ENCODE measurements around the gene ASXL3. TPM values are rescaled to one million over a fixed set of nuclear protein-coding genes. Genes with fewer than 3 reads are reported as not detected.

ASXL3 gene
- total and polyA plus RNA-seq, 2 donors (not counting 1 experiment from before 2014, with no cell fraction given): 0.02 TPM; not detected in 1

DNA sequence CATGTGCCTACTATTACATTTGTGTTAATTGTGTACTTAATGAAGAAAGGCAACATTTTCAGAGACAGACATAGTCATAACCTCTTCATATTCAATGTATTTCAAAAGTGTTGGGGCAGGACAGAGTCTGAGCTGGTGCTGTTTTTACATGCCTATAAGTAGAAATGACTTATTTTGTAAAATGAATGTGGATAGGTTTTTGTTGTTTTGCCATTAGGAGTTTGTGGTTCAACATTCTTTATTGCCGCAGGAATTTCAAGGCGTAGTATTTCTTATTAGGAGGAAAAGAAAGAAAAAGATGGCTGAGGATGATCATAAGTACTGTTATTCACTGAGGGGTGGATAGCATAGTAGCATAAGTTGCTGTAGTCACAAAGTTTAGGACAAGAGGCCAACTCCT lies 21.2 kb upstream of the ASXL3 start:
- H3K27ac Mint-ChIP-seq: no peak overlapping the region
- H3K4me1 Mint-ChIP-seq: no peaks in the 10 kb centered on the region
- intact Hi-C loops (cut with micrococcal nuclease): no loop called here
- ChIA-PET POLR2A (no interaction called here), CTCF (no interaction called here)
- H3K27me3 Mint-ChIP-seq: no peaks in the 10 kb centered on the region
- DNase-seq: no peak
- H3K4me3 Mint-ChIP-seq: no peak overlapping the region
- TF ChIP-seq EZH2 (IDR thresholded peaks at IDR 0.05; ENCODE audit: borderline replicate concordance, insufficient read depth, low read depth, low read length, poor library complexity, severe bottlenecking) (no peak), CTCF (IDR thresholded peaks at IDR 0.05) (no peak)
- H3K79me2 ChIP-seq (ENCODE audit: control insufficient read depth, insufficient read depth, low read length): no peaks in the 10 kb centered on the region
- H3K27me3 ChIP-seq (replicated peaks in 1 of 4; ENCODE audit: control extremely low read depth in 1 of 4, control insufficient read depth in 3 of 4, insufficient read depth in 4 of 4, low read length in 3 of 4): no peaks in the 10 kb centered on the region
- no peaks in the 10 kb centered on the region for H3K36me3 ChIP-seq (replicated peaks in 1 of 2; ENCODE audit: control extremely low read depth in 1 of 2, control insufficient read depth in 1 of 2, extremely low read depth in 1 of 2, insufficient read depth in 2 of 2, low read length in 1 of 2)
- no peak for ATAC-seq (ENCODE audit: low read depth)
- H3K27ac ChIP-seq (ENCODE audit: low read length in 2 of 2): no peak overlapping the region
- WGBS (ENCODE audit: insufficient coverage): 100% methylated on average over 2 of the region's 2 CpGs
- no peaks in the 10 kb centered on the region for H3K4me1 ChIP-seq (ENCODE audit: control insufficient read depth in 2 of 2, insufficient read depth in 2 of 2, low read length in 2 of 2)
- no peak overlapping the region for H3K9ac ChIP-seq (ENCODE audit: low read length)
- no peak overlapping the region for H2AFZ ChIP-seq (ENCODE audit: insufficient read depth, low read depth, low read length, poor library complexity, severe bottlenecking)
- H3K9me3 ChIP-seq (ENCODE audit: control extremely low read depth in 1 of 3, control insufficient read depth in 2 of 3, insufficient read depth in 1 of 3, low read length in 2 of 3): no peaks in the 10 kb centered on the region
- H3K9me3 Mint-ChIP-seq (ENCODE audit: insufficient read depth): no peaks in the 10 kb centered on the region
- no peak overlapping the region for H3K4me2 ChIP-seq (replicated peaks; ENCODE audit: low read depth, low read length, poor library complexity, severe bottlenecking)
- no peak overlapping the region for H3K4me3 ChIP-seq (ENCODE audit: control extremely low read depth in 1 of 5, extremely low read depth in 1 of 5, insufficient read depth in 1 of 5, low read depth in 2 of 5, low read length in 4 of 5)
- H4K20me1 ChIP-seq (ENCODE audit: control insufficient read depth, insufficient read depth, low read length, poor library complexity, severe bottlenecking): no peaks in the 10 kb centered on the region

DNA sequence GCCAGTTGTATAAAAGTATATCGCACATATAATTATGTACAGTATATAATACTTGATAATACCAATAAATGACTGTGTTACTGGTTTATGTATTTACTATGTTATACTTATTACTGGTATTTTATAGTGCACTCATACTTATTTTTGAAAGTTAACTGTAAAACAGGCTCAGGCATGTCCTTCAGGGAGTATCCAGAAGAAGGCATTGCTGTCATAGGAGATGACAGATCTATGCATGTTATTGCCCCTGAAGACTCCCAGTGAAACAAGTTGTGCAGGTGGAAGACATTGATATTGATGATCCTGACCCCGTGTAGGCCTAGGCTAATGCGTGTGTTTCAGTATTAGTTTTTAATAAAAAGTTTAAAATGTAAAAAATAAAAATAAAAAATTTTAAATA lies 20.3 kb upstream of the ASXL3 start:
- Mint-ChIP-seq H3K4me1 (no peaks in the 10 kb centered on the region), H3K27me3 (no peaks in the 10 kb centered on the region), H3K27ac (no peak overlapping the region), H3K4me3 (no peak overlapping the region), H3K9me3 (ENCODE audit: insufficient read depth) (no peaks in the 10 kb centered on the region)
- POLR2A ChIA-PET: no interaction called here
- ATAC-seq (ENCODE audit: low read depth) (no peak), DNase-seq (no peak)
- CTCF ChIA-PET: no interaction called here
- no peaks in the 10 kb centered on the region for H3K79me2 ChIP-seq (ENCODE audit: control insufficient read depth, insufficient read depth, low read length)
- no CpG with 5 or more reads among the region's 3 CpGs for WGBS (ENCODE audit: insufficient coverage)
- no peak for TF ChIP-seq EZH2 (IDR thresholded peaks at IDR 0.05; ENCODE audit: borderline replicate concordance, insufficient read depth, low read depth, low read length, poor library complexity, severe bottlenecking)
- TF ChIP-seq CTCF (IDR thresholded peaks at IDR 0.05): no peak
- H4K20me1 ChIP-seq (ENCODE audit: control insufficient read depth, insufficient read depth, low read length, poor library complexity, severe bottlenecking): no peaks in the 10 kb centered on the region
- intact Hi-C loops (cut with micrococcal nuclease): no loop called here
- no peaks in the 10 kb centered on the region for H3K9me3 ChIP-seq (ENCODE audit: control extremely low read depth in 1 of 3, control insufficient read depth in 2 of 3, insufficient read depth in 1 of 3, low read length in 2 of 3)
- no peak overlapping the region for H2AFZ ChIP-seq (ENCODE audit: insufficient read depth, low read depth, low read length, poor library complexity, severe bottlenecking)
- H3K27ac ChIP-seq (ENCODE audit: low read length in 2 of 2): no peak overlapping the region
- H3K4me2 ChIP-seq (replicated peaks; ENCODE audit: low read depth, low read length, poor library complexity, severe bottlenecking): no peak overlapping the region
- H3K4me3 ChIP-seq (ENCODE audit: control extremely low read depth in 1 of 5, extremely low read depth in 1 of 5, insufficient read depth in 1 of 5, low read depth in 2 of 5, low read length in 4 of 5): no peak overlapping the region
- no peaks in the 10 kb centered on the region for H3K36me3 ChIP-seq (replicated peaks in 1 of 2; ENCODE audit: control extremely low read depth in 1 of 2, control insufficient read depth in 1 of 2, extremely low read depth in 1 of 2, insufficient read depth in 2 of 2, low read length in 1 of 2)
- H3K4me1 ChIP-seq (ENCODE audit: control insufficient read depth in 2 of 2, insufficient read depth in 2 of 2, low read length in 2 of 2): no peaks in the 10 kb centered on the region
- H3K9ac ChIP-seq (ENCODE audit: low read length): no peak overlapping the region
- H3K27me3 ChIP-seq (replicated peaks in 1 of 4; ENCODE audit: control extremely low read depth in 1 of 4, control insufficient read depth in 3 of 4, insufficient read depth in 4 of 4, low read length in 3 of 4): no peaks in the 10 kb centered on the region
